GM19438 (cell line): ENCODE results near the gene HECTD2.
"Not testable (repeated sequence)": the region's sequence is repeated elsewhere in the genome, so short reads cannot be mapped to it uniquely, and the experiment has no call there.

Experiments used
- ATAC-seq: cut with Tn5 transposase; IDR thresholded peaks from one replicate; pipeline ENCODE4 v1.9.1; 2021; ENCODE audit warnings: low read depth; ENCODE audit not compliant: unreplicated experiment

The HECTD2 gene

DNA sequence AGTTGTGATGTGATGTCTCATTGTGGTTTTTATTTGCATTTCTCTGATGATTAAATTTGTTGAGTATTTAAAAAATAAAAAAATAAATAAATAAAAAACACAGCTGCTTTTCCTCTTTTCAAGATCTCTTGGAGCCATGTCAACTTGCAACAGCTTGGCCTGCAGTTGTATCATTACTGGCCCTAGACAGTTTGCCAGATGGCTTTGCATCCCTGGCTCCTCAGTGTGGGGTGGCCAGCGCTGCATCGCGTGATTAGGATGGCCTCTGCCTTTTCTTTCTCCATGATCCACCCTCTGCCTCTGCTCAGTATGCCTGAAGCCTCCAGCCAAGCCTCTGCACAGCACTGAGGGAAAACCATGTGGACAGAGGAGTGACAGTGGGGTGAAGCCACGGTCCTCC, 126.0 kb downstream of the HECTD2 start:
- ATAC-seq, result no peak

DNA sequence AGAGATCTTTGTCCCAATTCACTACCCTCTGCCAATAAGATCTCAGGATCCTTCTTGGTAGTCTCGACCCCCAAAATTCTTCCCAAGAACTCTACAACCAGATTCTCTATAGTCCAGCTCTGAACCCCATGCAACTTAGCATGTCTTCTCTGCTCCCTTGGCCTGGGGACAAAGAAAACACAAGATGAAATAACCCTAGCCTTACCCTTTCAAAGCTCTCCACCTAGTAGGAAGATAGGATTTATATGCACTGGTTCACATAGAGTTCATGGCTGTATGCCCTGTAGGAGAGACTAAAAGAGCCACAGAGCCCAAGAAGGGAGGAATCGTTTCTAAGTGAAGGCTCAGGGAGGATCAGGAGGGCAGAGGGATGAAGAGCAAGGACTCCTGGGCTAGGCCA, 126.6 kb downstream of the HECTD2 start:
- ATAC-seq, result no peak

DNA sequence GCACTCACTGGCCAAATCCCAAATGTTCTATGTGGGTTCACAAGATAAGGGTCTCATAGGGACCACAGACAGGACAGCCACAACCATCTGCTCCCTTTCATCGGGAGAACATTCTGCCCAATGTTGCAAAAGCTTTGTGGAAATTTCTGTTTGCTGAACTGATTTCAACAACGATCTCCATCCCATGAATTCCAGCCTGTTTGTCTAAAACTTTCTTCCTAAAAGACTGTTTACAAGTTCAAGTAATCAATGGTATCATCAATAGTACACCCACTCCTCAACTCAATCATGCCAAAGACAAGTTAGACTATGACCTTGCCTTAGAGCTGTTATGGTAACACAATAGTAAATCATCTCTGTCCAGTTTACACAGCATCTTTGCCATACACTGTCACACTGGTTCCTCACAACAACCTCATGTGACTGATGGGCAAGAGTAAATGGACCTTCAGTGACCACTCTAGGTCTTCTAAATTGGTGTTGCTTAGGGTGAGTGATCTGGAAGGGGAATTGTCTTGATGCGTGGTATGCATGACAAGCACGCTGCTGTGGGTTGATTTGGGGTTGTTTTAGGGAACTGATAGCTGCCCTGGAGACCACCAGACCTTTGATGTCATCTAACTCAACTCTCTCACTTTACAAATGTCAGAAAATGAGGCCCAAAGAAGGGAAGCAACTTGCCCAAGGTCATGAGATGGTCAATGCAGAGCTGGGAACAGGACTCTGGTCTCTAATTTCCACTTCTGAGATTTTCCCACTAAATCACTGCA, 127.7 kb downstream of the HECTD2 start:
- ATAC-seq, result no peak

DNA sequence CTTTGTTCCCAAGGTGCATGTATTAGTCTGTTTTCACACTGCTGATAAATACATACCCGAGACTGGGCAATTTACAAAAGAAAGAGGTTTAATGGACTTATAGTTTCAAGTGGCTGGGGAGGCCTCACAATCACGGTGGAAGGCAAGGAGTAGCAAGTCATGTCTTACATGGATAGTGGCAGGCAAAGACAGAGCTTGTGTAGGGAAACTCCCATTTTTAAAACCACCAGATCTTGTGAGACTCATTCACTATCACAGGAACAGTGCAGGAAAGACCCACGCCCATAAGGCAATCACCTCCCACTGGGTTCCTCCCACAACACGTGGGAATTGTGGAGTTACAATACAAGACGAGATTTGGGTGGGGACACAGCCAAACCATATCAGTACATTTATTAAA, 129.8 kb downstream of the HECTD2 start:
- no peak for ATAC-seq

DNA sequence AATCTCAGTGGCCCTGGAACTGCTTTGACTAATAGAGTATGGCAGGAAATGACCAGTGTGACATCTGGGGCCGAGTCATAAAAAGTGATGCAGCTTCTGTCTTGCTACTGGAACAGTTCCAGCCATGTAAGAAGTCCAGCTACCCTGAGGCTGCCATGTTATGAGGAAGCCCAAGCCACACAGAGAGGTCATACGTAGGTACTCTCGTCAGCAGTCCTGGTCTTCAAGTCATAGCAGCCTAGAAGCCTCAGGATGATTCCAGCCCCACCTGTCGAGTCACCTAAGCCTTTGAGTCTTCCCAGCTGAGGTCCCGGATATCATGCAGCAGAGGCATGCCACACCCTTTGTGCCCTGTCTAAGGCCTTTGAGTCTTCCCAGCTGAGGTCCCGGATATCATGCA, 130.6 kb downstream of the HECTD2 start:
- no peak for ATAC-seq

DNA sequence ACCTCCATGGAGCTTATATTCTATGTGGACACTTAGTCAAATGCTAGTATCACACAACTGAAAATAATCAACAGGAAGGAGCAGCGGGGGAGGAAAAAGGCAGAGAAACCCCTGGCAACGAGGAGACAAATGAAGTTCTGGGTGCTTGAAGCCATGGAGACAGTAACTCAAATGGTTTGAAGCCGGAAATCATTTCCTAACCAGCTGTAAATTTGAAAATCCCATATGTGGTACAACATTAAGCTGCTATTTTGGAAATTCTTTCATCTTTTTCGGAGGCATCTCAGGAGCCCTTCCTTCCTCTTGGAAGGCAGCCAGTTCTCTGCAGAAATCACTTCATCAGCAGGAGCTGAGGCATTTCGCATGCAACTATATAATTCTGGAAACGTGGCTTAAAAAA, 131.3 kb downstream of the HECTD2 start:
- ATAC-seq, result no peak

DNA sequence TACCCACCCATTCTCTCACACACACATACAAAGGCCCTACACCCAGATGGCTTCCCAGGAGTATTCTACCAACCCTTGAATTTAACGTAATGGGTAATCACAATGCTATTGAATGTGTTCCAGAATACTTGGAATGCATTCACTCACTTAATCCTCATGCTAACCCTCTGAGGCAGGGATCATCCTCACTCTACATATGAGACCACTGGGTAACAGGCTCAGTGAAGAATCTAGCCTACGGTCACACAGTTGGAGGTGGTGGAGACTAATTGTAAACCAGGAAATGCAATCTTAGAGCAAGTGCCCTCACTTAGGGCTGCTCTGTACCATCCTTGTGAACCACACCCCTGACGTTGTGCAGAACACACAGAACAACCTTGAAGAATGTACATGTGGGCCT, 135.2 kb downstream of the HECTD2 start:
- ATAC-seq, result no peak

DNA sequence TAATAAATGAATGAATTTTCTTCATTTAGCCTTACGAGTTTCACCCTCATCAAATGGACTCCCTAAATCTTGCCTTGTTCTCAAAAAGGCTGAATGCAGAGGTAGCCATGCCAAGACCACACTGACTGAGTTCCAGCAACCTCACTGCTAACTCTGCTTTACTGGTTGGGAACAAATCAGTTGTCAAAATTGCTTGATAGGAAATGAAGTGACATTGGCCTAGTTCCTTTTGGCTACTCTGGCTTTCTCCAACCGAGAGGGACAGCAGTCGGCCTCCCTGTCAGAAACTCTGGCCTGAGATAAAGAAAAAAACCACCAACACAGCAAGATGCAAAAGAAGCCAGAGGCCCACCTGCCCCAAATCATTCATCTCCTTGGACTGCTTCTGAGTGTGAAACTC, 135.7 kb downstream of the HECTD2 start:
- ATAC-seq, result no peak

DNA sequence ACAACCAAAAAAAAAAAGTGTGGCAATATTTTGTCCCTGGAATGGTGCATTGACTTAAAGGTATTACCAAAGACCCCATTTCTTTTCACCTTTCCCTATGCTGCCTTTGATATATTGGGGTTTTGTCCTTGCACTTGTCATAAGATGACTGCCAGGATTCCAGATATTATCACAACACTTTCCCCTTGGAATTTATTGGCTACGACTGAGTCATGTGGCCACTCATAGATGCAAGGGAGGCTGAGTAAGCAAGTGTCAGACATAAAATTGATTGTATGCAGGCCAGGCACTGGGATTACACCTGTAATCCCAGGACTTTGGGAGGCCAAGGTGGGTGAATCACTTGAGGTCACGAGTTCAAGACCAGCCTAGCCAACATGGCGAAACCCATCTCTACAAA, 139.1 kb downstream of the HECTD2 start:
- ATAC-seq, result no peak

DNA sequence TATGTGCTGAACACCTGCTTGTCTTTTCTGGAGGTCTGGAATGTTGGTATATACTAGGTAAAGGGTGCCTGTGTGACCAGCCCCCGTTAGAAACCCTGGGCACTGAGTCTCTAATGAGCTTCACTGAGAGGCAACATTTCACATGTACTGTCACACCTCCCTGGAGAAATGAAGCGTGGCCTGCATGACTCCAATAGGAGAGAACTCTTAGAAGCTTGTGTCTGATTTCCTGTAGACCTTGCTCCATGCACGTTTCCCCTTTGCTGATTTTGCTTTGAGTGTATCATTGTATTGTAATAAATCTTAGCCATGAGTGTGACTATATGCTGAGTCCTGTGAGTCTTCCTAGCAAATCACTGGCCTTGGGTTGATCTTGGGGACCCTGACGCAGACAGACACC, 139.9 kb downstream of the HECTD2 start:
- ATAC-seq, result no peak

DNA sequence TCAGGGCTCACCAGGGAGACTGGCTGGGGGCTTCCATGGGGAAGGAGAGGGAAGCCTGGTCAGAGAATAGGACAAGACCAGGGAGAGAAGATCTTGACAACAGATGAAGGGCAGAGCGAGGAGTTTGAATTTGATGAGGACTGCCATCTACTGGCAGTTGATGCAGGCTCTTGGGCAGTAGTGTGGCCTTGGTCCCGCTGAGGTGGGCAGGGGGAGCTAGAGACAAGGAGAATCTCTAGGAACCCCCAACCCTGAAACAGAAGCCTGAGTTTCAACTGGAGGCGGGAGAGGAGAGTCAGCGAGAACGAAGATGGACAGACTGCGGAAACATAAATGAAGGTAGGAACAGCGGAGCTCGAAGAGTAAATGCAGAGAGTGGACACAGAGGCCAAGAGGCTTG, 141.7 kb downstream of the HECTD2 start:
- no peak for ATAC-seq

DNA sequence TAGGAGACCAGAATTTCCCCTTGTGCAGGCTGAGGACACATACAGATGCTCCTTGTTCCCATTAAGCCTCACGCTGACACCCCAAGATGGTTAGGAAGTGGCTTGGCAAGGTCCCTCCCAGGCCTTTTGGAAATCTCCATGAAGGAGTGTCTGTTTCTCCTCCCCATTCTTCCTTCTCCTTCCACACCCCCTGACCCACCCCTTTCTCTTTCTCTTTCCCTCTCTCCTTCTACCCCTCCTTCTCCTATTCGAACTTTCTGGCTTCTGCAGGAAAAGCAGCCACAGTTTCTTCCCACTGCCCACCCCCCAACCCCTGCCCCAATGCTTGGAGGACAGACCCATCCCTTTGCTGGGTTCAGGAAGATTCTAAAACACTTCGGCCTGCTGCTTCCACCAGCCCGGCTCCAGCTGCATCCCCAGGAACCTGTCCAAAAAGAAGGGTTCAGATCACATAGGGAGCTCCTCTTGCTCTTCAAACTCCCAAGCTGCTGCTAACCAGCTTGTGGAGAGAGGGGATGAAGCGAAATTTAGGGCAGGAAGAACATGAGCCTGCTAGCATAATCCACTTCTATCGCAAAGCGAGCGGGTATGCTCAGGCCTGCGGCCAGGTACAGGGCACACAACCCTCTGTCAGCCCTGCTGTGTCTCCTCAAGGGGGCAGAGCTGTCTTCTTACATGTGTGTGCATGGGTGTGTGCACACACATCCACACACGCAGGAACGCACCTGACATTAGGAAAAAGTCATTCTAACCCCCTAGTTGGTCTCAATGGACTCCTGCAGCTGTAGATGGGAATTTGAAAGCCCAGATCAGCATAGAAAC, 142.3 kb downstream of the HECTD2 start:
- no peak for ATAC-seq

DNA sequence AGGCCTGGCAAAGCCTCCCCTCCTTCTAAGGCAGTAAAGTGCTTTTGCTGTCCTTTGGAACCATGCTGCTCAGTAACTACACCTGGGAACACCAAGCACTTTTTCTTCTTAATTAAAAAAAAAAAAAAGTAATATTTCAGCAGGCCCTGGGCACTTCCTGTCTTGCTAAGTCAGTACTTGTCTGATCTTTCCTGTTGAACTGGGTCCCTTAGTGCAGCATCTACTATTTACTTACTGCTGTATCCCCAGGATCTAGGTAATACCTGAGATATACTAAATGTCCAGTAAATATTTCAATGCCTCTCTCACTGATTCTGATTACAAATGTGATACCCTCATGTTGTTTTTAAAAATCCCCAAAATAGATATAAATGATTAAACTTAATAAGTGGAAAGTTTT, 145.3 kb downstream of the HECTD2 start:
- ATAC-seq, result no peak

DNA sequence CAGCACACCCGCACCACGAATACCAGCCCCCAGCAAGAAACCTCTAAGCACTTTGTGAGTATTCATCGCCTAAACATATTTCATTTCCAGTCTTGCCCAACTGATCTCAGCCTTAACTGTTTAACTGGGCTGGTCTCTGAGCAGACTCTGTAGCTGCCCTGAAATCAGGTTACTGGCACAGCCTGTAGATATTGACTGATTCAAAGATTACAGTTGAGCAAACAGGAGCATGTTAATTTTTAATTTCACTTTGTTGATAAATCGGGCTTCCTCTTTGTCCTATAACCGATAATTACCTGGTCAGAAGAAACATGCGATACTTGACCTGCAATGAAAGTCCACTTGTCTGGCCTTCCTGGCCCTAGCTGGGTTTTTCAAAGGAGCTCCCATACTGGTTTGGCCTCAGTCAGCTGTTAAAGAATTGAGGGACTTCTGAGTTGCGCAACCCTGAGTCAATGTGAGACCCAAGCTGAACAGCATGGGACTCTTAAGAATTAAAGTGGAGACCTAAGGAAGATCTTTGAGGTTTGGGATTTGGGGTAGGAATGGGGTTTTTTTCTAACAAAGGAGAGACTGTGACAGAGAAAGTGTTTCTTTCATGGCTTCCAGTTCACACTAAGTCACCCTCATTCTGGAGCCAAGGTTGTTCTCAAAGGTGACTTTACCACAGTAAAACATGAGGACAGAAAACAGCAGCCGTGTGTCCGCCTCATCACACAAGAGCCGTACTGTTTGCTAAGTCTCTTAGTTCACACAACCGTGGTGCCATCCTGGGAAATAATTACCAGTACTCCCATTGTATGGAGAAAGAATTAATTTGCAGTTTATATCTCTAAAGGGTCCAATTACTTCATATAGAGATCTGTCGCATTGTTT, 146.8 kb downstream of the HECTD2 start:
- no peak for ATAC-seq

DNA sequence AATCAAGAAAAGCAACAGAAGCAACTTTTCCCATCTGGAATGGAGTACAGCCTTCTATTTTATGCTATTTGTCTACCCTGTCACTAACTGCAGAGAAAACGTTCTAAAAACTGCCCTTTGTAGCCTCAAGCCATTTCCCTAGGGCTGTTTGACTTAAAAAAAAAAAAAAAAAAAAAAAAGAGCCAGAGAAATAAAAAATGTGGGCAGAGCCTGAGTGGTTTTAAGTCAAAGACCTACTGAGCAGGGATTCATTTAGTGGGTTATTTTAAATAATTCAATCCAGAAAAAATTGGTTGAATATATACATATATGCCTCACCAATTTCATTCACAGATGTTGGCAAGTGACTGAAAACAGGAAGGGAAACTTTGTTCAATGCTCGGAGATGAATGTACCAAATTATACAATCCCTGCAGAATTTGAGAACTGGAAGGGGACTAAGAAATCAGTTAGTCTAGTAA, 147.5 kb downstream of the HECTD2 start:
- ATAC-seq, result no peak

DNA sequence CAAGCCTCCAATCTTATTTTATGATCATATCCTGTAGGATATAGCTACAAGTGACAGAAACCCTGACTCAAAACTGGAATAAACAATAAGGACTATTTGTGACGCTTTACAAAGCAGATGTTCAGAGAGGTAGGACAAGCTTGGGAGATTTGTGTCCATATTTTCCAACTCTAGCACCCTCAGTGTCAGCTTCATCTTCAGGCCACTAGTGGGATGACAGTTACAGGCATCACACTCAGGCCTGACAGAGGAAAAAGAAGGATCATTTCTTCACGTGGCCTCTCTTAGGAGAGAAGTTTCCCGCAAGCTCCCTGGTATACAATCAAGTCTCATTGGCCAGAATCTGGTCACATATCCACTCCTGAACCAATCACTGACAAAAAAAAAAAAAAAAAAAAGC, 148.3 kb downstream of the HECTD2 start:
- no peak for ATAC-seq

DNA sequence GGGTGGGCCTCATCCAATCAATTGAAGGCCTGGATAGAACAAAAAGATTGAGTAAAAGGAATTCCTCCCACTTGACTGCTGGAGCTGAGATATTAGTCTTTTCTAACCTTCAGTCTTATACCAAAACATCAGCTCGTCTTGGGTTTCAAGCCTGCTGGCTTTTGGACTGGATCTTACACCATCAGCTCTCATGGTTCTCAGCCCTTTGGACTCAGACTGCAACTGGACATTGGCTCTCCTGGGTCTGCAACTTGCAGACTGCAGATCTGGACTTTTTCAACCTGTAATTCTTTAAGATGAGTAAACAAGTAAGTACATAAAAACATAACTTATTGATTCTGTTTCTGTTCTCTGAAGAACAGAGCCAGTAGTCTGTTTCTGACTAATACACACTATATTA, 149.0 kb downstream of the HECTD2 start:
- ATAC-seq, result no peak

DNA sequence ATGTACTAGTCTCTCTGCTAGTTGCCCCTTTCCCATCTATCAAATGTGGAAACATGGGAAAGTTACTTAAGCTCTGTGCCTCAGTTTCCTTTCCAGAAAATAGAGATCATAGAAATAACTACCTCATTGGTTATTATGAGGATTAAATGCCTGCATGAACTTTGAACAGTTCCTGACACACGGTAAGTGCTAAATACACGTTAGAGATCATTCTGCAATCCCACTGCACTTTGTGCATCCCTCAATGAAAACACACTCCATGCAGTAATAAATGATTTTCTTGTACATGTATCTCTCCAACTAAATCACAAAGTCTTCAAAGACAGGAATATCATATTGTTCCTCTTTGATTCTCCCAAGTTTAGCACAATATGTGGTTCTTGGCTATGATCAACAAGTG, 149.6 kb downstream of the HECTD2 start:
- no peak for ATAC-seq

DNA sequence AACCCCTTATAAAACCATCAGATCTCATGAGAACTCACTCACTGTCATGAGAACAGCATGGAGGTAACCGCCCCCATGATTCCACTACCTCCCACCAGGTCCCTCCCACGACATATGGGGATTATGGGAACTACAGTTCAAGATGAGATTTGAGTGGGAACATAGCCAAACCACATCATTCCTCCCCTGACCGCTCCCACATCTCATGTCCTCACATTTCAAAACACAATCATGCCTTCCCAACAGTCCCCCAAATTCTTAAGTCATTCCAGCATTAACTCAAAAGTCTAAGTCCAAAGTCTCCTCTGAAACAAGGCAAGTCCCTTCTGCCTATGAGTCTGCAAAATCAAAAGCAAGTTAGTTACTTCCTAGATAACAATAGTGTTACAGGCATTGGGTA, 150.7 kb downstream of the HECTD2 start:
- not testable (repeated sequence) for ATAC-seq

DNA sequence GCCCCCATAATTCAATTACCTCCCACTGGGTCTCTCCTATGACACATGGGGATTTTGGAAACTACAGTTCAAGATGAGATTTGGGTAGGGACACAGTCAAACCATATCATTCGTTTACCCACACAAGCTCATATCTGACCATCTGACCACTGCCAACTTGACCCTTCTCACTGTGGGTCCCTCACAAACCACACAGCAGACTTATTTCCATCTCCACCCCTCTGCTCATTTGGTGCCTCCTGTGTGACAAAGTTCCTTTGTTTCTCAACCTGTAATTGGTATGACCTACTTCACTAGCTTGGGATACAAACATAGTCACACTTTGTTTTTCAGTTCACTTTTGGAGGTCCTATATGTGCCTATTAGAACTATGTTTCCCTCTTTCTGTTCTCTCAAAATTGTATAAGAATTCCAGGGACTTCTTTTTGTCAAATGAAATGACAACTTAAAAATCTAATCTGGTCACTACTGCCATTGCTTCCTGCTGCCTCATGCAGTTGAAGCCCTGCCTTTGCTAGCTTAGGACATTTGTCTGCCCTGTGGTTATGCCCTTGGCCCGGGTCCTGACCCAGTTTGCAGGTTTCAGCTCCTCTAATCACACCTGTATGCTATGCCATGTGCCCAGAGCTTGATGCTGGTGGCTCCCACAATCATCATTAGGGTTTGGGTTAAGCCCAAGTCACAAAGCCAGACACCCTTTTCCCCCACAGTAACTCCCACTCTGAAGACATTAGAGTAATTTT, 152.9 kb downstream of the HECTD2 start:
- ATAC-seq, result no peak
